Mammary epithelial cell (primary cell): ENCODE results near the gene LSP1.

Experiments used
- CTCF ChIP-seq, 2 donors: IDR thresholded peaks in 1 of 2; conservative IDR thresholded peaks in 1 of 2; 2 replicates each; pipeline ENCODE4 v1.5.1; 2011 to 2012; ENCODE audit warnings: inconsistent platforms in 2 of 2, low read length in 2 of 2, mild to moderate bottlenecking in 2 of 2, control low read depth in 1 of 2, low read depth in 1 of 2; ENCODE audit not compliant: insufficient read depth in 1 of 2; ENCODE audit errors: extremely low read depth in 1 of 2
- EZH2 ChIP-seq: IDR thresholded peaks from 2 replicates; pipeline ENCODE4 v1.6.1; 2012; ENCODE audit warnings: low read length, inconsistent platforms, borderline replicate concordance

GRCh38 chr11:1930462-1930830 is 77.6 kb downstream of the LSP1 start:
- TF ChIP-seq CTCF (conservative IDR thresholded peaks at IDR 0.05 in 1 of 2, IDR thresholded peaks at IDR 0.05 in 1 of 2; ENCODE audit: extremely low read depth in 1 of 2, insufficient read depth in 1 of 2, low read depth in 1 of 2, low read length in 2 of 2): no peak
- no peak for TF ChIP-seq EZH2
